GM06990 (cell line): ENCODE data around the gene ALS2.
"Not testable (repeated sequence)": the region's sequence is repeated elsewhere in the genome, so short reads cannot be mapped to it uniquely, and the experiment has no call there.

Experiments
- DNase-seq: peaks from one replicate; pipeline ENCODE4 v3.0.0-alpha.2; 2011; ENCODE audit not compliant: insufficient read length; ENCODE audit errors: extremely low read depth
- H3K27me3 ChIP-seq: replicated peaks from 2 replicates; pipeline ENCODE4 v1.6.0; 2011; ENCODE audit warnings: low read length; ENCODE audit not compliant: control insufficient read depth, insufficient read depth
- H3K36me3 ChIP-seq: 2 replicates; pipeline ENCODE4 v1.5.1; 2011; ENCODE audit warnings: low read length; ENCODE audit not compliant: control insufficient read depth, insufficient read depth
- H3K4me3 ChIP-seq: replicated peaks from 2 replicates; pipeline ENCODE4 v1.5.1; 2011; ENCODE audit warnings: low read depth, mild to moderate bottlenecking, control low read depth, low read length
- CTCF ChIP-seq: IDR thresholded peaks from 2 replicates; pipeline ENCODE4 v1.5.1; 2011; ENCODE audit warnings: low read length, control low read depth, mild to moderate bottlenecking, inconsistent platforms; ENCODE audit not compliant: insufficient read depth, poor library complexity, severe bottlenecking

ALS2 gene

GRCh38 chr2:201774546-201774945, 6.2 kb downstream of the ALS2 start:
- Histone ChIP-seq H3K36me3 (no peaks in the 10 kb centered on the region), H3K27me3 (no peaks in the 10 kb centered on the region), H3K4me3 (no peak overlapping the region)
- TF ChIP-seq CTCF, result no peak
- no peak for DNase-seq

- no peak for TF ChIP-seq CTCF
- no peak overlapping the region for H3K4me3 ChIP-seq
- H3K36me3 ChIP-seq, result no peaks in the 10 kb centered on the region
- DNase-seq, result no peak
- H3K27me3 ChIP-seq, result no peaks in the 10 kb centered on the region
Measured at GRCh38 chr2:201773990-201774389, 6.7 kb downstream of the ALS2 start.

GRCh38 chr2:201769666-201770373, 10.9 kb downstream of the ALS2 start:
- DNase-seq, result no peak
- no peak for TF ChIP-seq CTCF
- no peaks in the 10 kb centered on the region for H3K36me3 ChIP-seq
- H3K27me3 ChIP-seq, result no peaks in the 10 kb centered on the region
- H3K4me3 ChIP-seq, result no peak overlapping the region

- DNase-seq, result no peak
- no peaks in the 10 kb centered on the region for H3K36me3 ChIP-seq
- no peak for TF ChIP-seq CTCF
- no peaks in the 10 kb centered on the region for H3K27me3 ChIP-seq
- H3K4me3 ChIP-seq, result no peak overlapping the region
Measured at GRCh38 chr2:201768918-201769317, 11.8 kb downstream of the ALS2 start.

GRCh38 chr2:201765799-201766198, 14.9 kb downstream of the ALS2 start:
- H3K4me3 ChIP-seq, result no peak overlapping the region
- H3K36me3 ChIP-seq, result peaks cover 6% of the 10 kb centered on the region
- no peak for TF ChIP-seq CTCF
- no peak for DNase-seq
- no peaks in the 10 kb centered on the region for H3K27me3 ChIP-seq

- H3K36me3 ChIP-seq, DNase-seq, H3K27me3 ChIP-seq, H3K4me3 ChIP-seq: not testable (repeated sequence)
Measured at GRCh38 chr2:201764469-201764868, 16.3 kb downstream of the ALS2 start.
